Globus pallidus (tissue), 1 donor: ENCODE results near the gene MRGPRE.

Experiments
- DNase-seq: peaks from one replicate; pipeline ENCODE4 v3.0.0-alpha.2; 2015; ENCODE audit warnings: low spot score

Gene MRGPRE

DNA sequence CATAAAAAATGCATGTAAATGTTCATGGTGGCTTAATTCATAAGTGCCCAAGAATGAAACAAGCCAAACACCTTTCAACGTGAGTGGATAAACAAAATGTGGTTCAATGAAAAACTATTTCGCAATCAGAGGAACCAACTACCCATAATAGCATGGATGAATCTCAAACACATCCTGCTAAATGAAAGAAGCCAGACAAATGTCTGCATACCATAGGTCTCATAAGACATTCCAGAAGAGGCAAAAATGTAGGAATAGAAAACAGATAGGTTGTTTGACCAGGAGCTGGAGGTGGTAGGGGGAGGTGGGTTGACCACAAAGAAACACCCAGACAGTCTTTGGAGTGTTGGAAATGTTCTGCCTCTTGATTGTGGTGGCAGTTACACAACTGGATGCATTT lies 53.9 kb downstream of the MRGPRE start:
- DNase-seq, result no peak

DNA sequence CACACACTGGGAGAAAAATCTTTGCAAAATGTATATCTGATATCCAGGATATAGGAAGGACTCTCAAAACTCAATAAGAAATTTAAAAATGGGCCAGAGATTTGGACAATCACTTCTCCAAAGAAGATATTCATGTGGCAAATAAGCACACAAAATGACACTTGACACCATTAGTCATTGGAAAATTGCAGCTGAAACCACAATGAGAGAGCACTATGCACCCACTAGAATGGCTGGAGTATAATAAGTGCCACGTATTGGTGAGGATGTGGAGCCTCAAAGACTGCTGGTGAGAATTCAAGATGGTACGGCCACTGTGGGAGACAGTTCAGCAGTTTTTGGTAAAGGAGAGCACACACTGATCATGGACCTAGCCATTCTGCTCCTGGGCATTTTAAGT lies 54.3 kb downstream of the MRGPRE start:
- no peak for DNase-seq
